Psoas muscle (tissue), 8 donors: ENCODE measurements around the gene ZBTB46. TPM values are rescaled to one million over a fixed set of nuclear protein-coding genes. Genes with fewer than 3 reads are reported as not detected.
A peak's percentile ranks its signal among the peaks of the same experiment; 100 is the strongest.

Experiments
- ATAC-seq, 4 donors: fragments of 200-7000 bp; cut with Tn5 transposase; one replicate each; pipeline ENCODE4 v1.9.1; 2020; ENCODE audit warnings: moderate library complexity in 3 of 4, mild to moderate bottlenecking in 2 of 4
- DNase-seq, 2 donors: peaks; one replicate each; pipeline ENCODE4 v3.0.0-alpha.2; 2020
- H3K27ac ChIP-seq: fragments of 200-600 bp; one replicate; pipeline ENCODE4 v1.8.0; 2022
- H3K27me3 ChIP-seq, 3 donors: fragments of 200-600 bp in 1 of 3; one replicate each; pipeline versions ENCODE4 v1.6.1 to v1.8.0; 2013 to 2022; ENCODE audit warnings: low read length in 2 of 3, mild to moderate bottlenecking in 2 of 3, moderate library complexity in 1 of 3; ENCODE audit not compliant: insufficient read depth in 3 of 3
- H3K36me3 ChIP-seq, 2 donors: fragments of 200-600 bp in 1 of 2; one replicate each; pipeline versions ENCODE4 v1.6.1 to v1.8.0; 2013 to 2022; ENCODE audit warnings: low read depth in 1 of 2, mild to moderate bottlenecking in 1 of 2, moderate library complexity in 1 of 2; ENCODE audit not compliant: insufficient read depth in 1 of 2
- H3K4me1 ChIP-seq: fragments of 200-600 bp; one replicate; pipeline ENCODE4 v1.8.0; 2022
- H3K4me3 ChIP-seq: fragments of 200-600 bp; one replicate; pipeline ENCODE4 v1.8.0; 2022; ENCODE audit warnings: mild to moderate bottlenecking
- H3K9me3 ChIP-seq: fragments of 200-600 bp; one replicate; pipeline ENCODE4 v1.8.0; 2022
- CTCF ChIP-seq: fragments of 200-600 bp; IDR thresholded peaks from one replicate; pipeline ENCODE4 v1.8.0; 2022; ENCODE audit warnings: antibody characterized with exemption
- WGBS, 3 donors: extraction: QIAGEN DNeasy Blood & Tissue Kit; methylation state at CpG; one replicate each; pipeline versions ENCODE4 v1.1.6 to v1.1.7; 2013; 5-methylcytosine and 5-hydroxymethylcytosine counted together
- intact Hi-C, 2 donors: fragments of 100-400 bp; cut with DNase I; formaldehyde crosslinking; loops; one replicate each; pipeline versions ENCODE4 v1.11.0 to v1.14.2; 2022
- polyA plus RNA-seq, 3 donors: library from polyadenylated mRNA; stranded (reverse); fragments of 200-250 nt; gene quantifications; one replicate each; pipeline ENCODE4 v1.2.3, GENCODE V29; 2013
- total RNA-seq, 4 donors: library from RNA; stranded (reverse); fragmentation: NEBNext Ultra II Directional in 2 of 4; extraction: Animal tissue kit (Norgen Biotek cat#: 25700) in 2 of 4; gene quantifications; one replicate each; pipeline versions ENCODE4 v1.2.1 to v1.2.4, GENCODE V29; 2021 to 2023
- donor health status: healthy with polysubstance abuse.
- donor health status: DM: no; HTN: no; CAD: no; lungs with moderate emphysema.
- donor health status: Bipolar disorder and iron deficiency.
- donor health status: healthy.
- donor health status: DM: yes; HTN: yes; CAD: no.
- donor health status: DM: no; HTN: no; CAD: no.
- donor health status: DM: no; HTN: no; CAD: no.
- donor health status: DM: yes; HTN: yes; CAD: no.

ZBTB46 gene
- total and polyA plus RNA-seq, 7 donors: 1.3 to 6.4 (median 4.5) TPM

DNA sequence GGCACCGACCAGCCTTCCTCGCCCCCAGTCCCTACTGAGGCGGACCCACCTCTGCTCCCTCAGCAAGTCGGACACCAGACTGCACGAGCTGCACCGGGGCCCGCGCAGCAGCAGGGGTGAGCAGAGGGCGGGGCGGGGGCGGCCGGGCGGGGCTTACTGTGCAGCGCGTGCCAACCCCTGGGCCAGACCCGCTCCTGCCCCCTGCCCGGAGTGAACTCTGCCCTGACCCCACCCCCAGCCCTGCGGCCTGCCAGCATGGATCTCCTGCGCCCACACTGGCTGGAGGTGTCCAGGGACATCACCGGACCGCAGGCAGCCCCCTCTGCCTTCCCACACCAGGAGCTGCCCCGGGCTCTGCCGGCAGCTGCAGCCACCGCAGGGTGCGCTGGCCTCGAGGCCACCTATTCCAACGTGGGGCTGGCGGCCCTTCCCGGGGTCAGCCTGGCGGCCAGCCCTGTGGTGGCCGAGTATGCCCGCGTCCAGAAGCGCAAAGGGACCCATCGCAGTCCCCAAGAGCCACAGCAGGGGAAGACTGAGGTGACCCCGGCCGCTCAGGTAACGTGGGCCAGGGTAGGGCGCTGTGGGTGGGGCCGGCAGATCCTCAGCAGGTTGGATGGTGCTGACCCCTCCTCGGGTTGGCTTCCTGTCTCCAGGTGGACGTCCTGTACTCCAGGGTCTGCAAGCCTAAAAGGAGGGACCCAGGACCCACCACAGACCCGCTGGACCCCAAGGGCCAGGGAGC, 92.9 kb downstream of the ZBTB46 start:
- DNase-seq: peak in 1 of 2 donors; percentile 64
- Histone ChIP-seq H3K4me3 (peak overlapping the region; percentile 79), H3K27ac (peak overlapping the region; percentile 95), H3K9me3 (no peaks in the 10 kb centered on the region), H3K4me1 (peaks cover 15% of the 10 kb centered on the region), H3K27me3 (no peaks in the 10 kb centered on the region), H3K36me3 (peaks cover 0 to 43% of the 10 kb centered on the region in 2 donors)
- no peak for ATAC-seq
- no peak for TF ChIP-seq CTCF
- intact Hi-C loops: loop anchor here (2.0 to 5.0 kb wide), 2 partner anchors 29 to 36 kb away; partner anchors contain the start of gene ZGPAT (in 1 of the 2)
- 29 to 59% (median 58%) methylated on average over 29 to 43 of the region's 43 CpGs for WGBS, 3 donors

DNA sequence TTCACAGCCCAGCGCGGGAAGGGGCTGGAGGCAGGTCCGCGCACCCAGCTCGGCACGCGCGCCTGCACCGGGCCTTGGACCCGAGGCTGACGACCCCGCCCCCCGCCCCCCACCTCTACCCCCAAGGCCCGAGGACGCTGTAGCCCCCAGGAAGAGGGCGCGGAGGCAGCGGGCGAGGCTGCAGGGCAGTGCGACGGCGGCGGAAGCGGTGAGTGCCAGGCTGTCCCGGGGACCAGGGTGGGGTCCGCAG, 93.4 kb downstream of the ZBTB46 start:
- Histone ChIP-seq H3K27me3 (no peaks in the 10 kb centered on the region), H3K9me3 (no peaks in the 10 kb centered on the region), H3K4me1 (peaks cover 15% of the 10 kb centered on the region), H3K36me3 (peaks cover 0 to 38% of the 10 kb centered on the region in 2 donors), H3K27ac (no peak overlapping the region), H3K4me3 (peak overlapping the region; percentile 25)
- TF ChIP-seq CTCF: no peak
- intact Hi-C loops: loop anchor here in 1 of 2 donors (5.0 kb wide), 1 partner anchor 35 kb away; no protein-coding TSS in a partner anchor
- WGBS, 3 donors: 45 to 59% (median 52%) methylated on average over 12 to 26 of the region's 26 CpGs
- ATAC-seq (no peak), DNase-seq (no peak)

- Histone ChIP-seq H3K4me3 (peak overlapping the region; percentile 25), H3K36me3 (peaks cover 0 to 33% of the 10 kb centered on the region in 2 donors), H3K9me3 (no peaks in the 10 kb centered on the region), H3K27me3 (no peaks in the 10 kb centered on the region), H3K27ac (no peak overlapping the region), H3K4me1 (peaks cover 15% of the 10 kb centered on the region)
- no peak for ATAC-seq
- no peak for TF ChIP-seq CTCF
- DNase-seq: peak in 1 of 2 donors; percentile 60
- 71 to 76% (median 74%) methylated on average over 27 to 30 of the region's 30 CpGs for WGBS, 3 donors
- intact Hi-C loops: loop anchor here in 1 of 2 donors (5.0 kb wide), 1 partner anchor 35 kb away; no protein-coding TSS in a partner anchor
These were observed 94.0 kb downstream of the ZBTB46 start for GRCh38 chr20:63736893-63737694.

DNA sequence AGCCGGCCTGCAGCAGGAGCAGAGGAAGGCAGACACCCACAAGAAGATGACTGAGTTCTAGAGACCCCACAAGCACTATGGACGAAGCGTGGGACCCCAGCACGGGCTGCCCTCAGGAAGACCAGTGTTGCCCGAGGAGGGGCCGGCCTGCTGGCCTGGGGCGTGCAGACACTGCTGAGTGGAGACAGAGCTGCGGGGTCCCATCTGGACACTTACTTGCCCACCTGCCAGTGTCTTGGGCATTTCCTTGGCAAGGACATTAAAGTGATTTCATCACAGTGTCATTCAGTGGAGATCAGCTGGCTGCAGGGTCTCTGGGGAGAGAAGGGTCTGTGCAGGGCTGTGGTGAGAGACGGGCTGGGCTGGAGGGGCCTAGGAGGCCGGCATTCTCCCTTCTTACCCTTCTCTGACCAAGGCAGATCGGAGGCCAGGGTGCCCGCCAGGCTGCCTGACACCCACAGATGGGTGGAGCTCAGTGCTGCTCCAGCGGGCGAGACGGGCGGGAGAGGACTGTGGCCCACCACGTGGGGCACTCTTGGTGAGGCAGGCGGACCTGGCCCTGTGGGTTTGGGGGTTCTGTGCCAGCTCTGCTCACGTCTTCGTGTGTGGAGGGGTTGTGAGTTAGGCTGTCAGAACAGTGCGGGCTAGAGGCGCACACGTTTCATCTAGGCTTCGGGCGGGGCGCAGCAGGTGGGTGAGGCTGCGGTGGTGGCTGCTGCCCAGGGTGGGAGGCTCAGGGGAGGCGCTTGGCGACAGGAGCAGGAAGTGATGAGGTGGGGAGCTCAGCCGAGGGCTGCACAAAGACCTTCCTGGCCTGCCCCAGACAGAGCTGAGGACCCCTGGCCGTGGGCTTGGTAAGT, 95.0 kb downstream of the ZBTB46 start, which contains the start of gene LIME1:
Gene LIME1, plus strand, starts transcription at position 806 of the 860 bp plus-strand sequence. CDS start 886 bp downstream, outside the sequence.
- peaks cover 0 to 29% of the 10 kb centered on the region in 2 donors for H3K36me3 ChIP-seq
- no peaks in the 10 kb centered on the region for H3K9me3 ChIP-seq
- H3K27me3 ChIP-seq: no peaks in the 10 kb centered on the region
- WGBS, 3 donors: 70 to 81% (median 72%) methylated on average over 23 to 31 of the region's 31 CpGs
- H3K4me3 ChIP-seq: peak within 1 kb of the TSS; percentile 25
- peak in 1 of 2 donors; percentile 58 for DNase-seq
- peaks cover 7% of the 10 kb centered on the region for H3K4me1 ChIP-seq
- intact Hi-C loops: loop anchor here in 1 of 2 donors (5.0 kb wide), 1 partner anchor 34 kb away; no protein-coding TSS in a partner anchor
- no peak for TF ChIP-seq CTCF
- ATAC-seq: no peak
- no peak within 1 kb of the TSS for H3K27ac ChIP-seq
